Gastrocnemius medialis (tissue), 4 donors: Measurements from ENCODE around the gene PSD.

Experiments
- POLR2A ChIP-seq, 2 donors: fragments of 450-650 bp; IDR thresholded peaks; one replicate each; pipeline ENCODE4 v1.6.1; 2017; ENCODE audit warnings: antibody characterized with exemption in 2 of 2, mild to moderate bottlenecking in 2 of 2, moderate library complexity in 2 of 2
- TF ChIP-seq, protein P1 (sequence below), 5 experiments: fragments of 450-650 bp in 3 of 5; fragments of 200-600 bp in 2 of 5; sonication (generic) in 2 of 5; IDR thresholded peaks in 4 of 5; conservative IDR thresholded peaks in 1 of 5; 1 replicate in 4 of 5; 2 replicates in 1 of 5; pipeline ENCODE4 v1.5.1; 2016 to 2019; ENCODE audit warnings: antibody characterized with exemption in 5 of 5, mild to moderate bottlenecking in 3 of 5, moderate library complexity in 3 of 5

DNA sequence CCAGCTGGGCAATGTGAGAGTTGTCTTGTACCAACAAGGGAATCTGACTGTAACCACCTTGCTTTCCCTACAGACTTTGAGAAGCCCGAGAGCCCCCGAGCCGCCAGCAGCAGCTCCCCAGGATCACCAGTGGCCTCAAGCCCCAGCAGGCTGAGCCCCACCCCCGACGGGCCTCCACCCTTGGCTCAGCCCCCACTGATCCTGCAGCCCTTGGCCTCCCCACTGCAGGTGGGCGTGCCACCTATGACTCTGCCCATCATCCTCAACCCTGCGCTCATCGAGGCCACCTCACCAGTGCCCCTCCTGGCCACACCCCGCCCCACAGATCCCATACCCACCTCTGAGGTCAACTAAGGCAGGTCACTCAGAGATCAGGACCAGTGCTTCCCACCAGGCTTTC is 36.6 kb downstream of the PSD start:
- TF ChIP-seq, protein P1, sequence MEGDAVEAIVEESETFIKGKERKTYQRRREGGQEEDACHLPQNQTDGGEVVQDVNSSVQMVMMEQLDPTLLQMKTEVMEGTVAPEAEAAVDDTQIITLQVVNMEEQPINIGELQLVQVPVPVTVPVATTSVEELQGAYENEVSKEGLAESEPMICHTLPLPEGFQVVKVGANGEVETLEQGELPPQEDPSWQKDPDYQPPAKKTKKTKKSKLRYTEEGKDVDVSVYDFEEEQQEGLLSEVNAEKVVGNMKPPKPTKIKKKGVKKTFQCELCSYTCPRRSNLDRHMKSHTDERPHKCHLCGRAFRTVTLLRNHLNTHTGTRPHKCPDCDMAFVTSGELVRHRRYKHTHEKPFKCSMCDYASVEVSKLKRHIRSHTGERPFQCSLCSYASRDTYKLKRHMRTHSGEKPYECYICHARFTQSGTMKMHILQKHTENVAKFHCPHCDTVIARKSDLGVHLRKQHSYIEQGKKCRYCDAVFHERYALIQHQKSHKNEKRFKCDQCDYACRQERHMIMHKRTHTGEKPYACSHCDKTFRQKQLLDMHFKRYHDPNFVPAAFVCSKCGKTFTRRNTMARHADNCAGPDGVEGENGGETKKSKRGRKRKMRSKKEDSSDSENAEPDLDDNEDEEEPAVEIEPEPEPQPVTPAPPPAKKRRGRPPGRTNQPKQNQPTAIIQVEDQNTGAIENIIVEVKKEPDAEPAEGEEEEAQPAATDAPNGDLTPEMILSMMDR (IDR thresholded peaks at IDR 0.05 in 4 of 5, conservative IDR thresholded peaks at IDR 0.05 in 1 of 5): no peak
- no peak for TF ChIP-seq POLR2A (IDR thresholded peaks at IDR 0.05)
